Measurements from ENCODE around the gene C20orf96. TPM values are rescaled to one million over a fixed set of nuclear protein-coding genes. Genes with fewer than 3 reads are reported as not detected.

The C20orf96 gene
- total RNA-seq, 1 experiment from 2014 or later = 2.0 TPM

DNA sequence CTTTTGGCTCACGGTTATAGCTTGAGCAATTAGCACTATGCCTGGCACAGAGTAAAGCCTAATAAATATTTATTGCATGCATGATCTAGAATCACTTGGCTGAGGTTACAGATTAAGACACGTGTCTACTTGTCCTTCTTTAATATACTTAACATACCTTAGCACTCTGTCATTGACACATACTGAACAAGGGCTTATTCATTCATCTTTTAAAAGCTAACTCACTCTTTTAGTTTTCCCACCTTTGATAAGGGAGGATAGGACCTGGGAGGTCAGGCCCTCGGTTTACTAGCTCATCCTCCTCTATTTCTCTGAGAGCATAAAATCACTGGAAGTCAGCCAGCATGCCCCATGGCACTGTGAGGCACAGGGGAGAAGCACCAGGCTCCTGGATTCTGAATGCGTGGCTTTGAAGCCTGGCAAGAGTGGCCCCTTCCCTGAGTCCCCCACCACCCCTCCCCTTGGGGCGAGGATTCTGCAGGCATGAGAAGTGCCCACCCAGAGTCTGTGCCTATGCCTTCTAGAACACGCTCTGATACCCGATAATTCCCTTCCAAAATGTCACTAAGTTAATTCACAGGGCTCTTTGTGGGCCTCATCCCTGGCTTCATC is 18.0 kb upstream of the C20orf96 start:
- peaks cover 11% of the 10 kb centered on the region for H3K4me1 ChIP-seq (ENCODE audit: low read length)
- H3K79me2 ChIP-seq (ENCODE audit: low read length) = no peaks in the 10 kb centered on the region
- H4K20me1 ChIP-seq (ENCODE audit: insufficient read depth, low read depth, low read length) = no peaks in the 10 kb centered on the region
- no peak overlapping the region for H3K9ac ChIP-seq (ENCODE audit: low read length)
- no peak for DNase-seq
- no peak overlapping the region for H3K27ac ChIP-seq (ENCODE audit: low read length)
- H3K27me3 ChIP-seq (ENCODE audit: low read length) = no peaks in the 10 kb centered on the region
- no peak overlapping the region for H2AFZ ChIP-seq (ENCODE audit: low read length)
- no peak overlapping the region for H3K4me2 ChIP-seq (ENCODE audit: low read depth, low read length, poor library complexity, severe bottlenecking)
- H3K36me3 ChIP-seq (ENCODE audit: insufficient read depth, low read length) = no peaks in the 10 kb centered on the region
- no peaks in the 10 kb centered on the region for H3K9me3 ChIP-seq (ENCODE audit: low read length)
- no peak overlapping the region for H3K4me3 ChIP-seq (ENCODE audit: low read length)
- no peaks in the 10 kb centered on the region for H3K9me2 ChIP-seq (replicated peaks; ENCODE audit: insufficient read depth, low read length)

DNA sequence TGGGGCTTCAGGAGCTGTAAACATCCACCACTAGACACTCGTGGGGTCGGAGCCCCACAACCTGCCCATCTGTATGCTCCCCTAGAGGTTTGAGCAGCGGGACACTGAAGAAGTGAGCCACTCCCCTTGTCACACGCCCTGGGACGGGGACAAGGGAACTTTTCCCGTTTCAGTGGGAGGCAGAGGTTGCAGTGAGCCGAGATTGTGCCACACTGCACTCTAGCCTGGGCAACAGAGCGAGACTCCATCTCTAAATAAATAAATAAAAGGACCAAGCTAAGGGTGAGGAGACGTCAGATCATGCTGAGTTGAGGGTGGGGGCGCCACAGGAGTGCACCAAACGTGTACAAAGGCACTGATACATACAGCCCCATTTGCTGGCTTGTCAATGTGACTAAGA is 15.2 kb upstream of the C20orf96 start:
- H3K36me3 ChIP-seq (ENCODE audit: insufficient read depth, low read length) = no peaks in the 10 kb centered on the region
- peaks cover 3% of the 10 kb centered on the region; the same call in 1 of the 2 replicates for H4K20me1 ChIP-seq (ENCODE audit: insufficient read depth, low read depth, low read length)
- peaks cover 8% of the 10 kb centered on the region for H3K4me1 ChIP-seq (ENCODE audit: low read length)
- H3K9me2 ChIP-seq (replicated peaks; ENCODE audit: insufficient read depth, low read length) = no peaks in the 10 kb centered on the region
- DNase-seq = no peak
- no peaks in the 10 kb centered on the region for H3K27me3 ChIP-seq (ENCODE audit: low read length)
- no peaks in the 10 kb centered on the region for H3K9me3 ChIP-seq (ENCODE audit: low read length)
- no peak overlapping the region for H3K9ac ChIP-seq (ENCODE audit: low read length)
- H3K27ac ChIP-seq (ENCODE audit: low read length) = no peak overlapping the region
- no peaks in the 10 kb centered on the region for H3K79me2 ChIP-seq (ENCODE audit: low read length)
- no peak overlapping the region for H2AFZ ChIP-seq (ENCODE audit: low read length)
- no peak overlapping the region for H3K4me3 ChIP-seq (ENCODE audit: low read length)
- no peak overlapping the region for H3K4me2 ChIP-seq (ENCODE audit: low read depth, low read length, poor library complexity, severe bottlenecking)

DNA sequence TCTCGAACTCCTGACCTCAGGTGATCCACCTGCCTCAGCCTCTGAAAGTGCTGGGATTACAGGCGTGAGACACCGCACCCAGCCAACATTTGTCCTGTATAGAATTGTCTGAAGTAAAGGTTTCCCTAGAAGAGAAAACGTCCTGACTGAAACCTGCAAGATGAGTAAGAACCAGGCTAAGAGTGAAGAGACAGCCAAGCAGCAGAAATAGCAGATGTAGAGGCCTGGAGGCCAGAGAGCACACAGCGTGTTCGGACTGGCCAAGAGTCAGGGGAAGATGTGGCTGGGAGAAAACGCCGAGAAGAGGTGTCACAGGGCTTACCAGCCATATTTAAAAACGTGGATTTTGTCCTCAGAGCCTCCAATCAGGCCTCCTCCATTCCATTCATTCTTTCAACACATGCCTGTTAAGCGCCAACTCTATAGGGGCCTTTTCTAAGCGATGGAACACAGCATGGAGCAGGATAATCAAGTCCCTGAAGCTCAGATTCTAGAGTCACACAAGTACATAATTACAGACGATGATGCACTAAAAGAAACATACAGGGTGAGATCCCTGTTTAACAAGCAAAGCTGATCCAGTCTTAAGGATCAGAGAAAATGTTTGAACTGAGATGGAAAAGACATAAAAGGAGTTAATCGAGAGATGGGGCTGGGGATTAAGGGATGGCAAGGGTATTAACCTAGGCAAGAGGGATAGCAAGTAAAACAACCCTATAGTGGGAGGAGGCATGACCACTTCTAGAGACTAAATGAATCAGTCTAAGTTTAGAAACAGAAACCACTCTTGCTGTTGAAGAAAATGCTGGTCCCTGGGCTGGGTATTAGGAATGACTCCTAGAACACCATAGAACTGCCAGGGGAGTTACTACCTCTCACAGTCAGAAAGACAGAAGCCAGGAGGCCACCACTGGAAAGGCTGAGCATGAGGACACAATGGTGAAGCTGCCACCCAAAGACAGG is 11.6 kb upstream of the C20orf96 start:
- H3K9me3 ChIP-seq (ENCODE audit: low read length) = no peaks in the 10 kb centered on the region
- H4K20me1 ChIP-seq (ENCODE audit: insufficient read depth, low read depth, low read length) = peaks cover 27% of the 10 kb centered on the region
- no peaks in the 10 kb centered on the region for H3K9me2 ChIP-seq (replicated peaks; ENCODE audit: insufficient read depth, low read length)
- no peaks in the 10 kb centered on the region for H3K27me3 ChIP-seq (ENCODE audit: low read length)
- H3K9ac ChIP-seq (ENCODE audit: low read length) = no peak overlapping the region
- H3K27ac ChIP-seq (ENCODE audit: low read length) = no peak overlapping the region
- no peak overlapping the region for H3K4me3 ChIP-seq (ENCODE audit: low read length)
- no peak overlapping the region for H3K4me2 ChIP-seq (ENCODE audit: low read depth, low read length, poor library complexity, severe bottlenecking)
- DNase-seq = no peak
- peaks cover 13% of the 10 kb centered on the region for H3K36me3 ChIP-seq (ENCODE audit: insufficient read depth, low read length)
- peaks cover 21% of the 10 kb centered on the region for H3K79me2 ChIP-seq (ENCODE audit: low read length)
- H2AFZ ChIP-seq (ENCODE audit: low read length) = no peak overlapping the region
- H3K4me1 ChIP-seq (ENCODE audit: low read length) = peaks cover 19% of the 10 kb centered on the region

DNA sequence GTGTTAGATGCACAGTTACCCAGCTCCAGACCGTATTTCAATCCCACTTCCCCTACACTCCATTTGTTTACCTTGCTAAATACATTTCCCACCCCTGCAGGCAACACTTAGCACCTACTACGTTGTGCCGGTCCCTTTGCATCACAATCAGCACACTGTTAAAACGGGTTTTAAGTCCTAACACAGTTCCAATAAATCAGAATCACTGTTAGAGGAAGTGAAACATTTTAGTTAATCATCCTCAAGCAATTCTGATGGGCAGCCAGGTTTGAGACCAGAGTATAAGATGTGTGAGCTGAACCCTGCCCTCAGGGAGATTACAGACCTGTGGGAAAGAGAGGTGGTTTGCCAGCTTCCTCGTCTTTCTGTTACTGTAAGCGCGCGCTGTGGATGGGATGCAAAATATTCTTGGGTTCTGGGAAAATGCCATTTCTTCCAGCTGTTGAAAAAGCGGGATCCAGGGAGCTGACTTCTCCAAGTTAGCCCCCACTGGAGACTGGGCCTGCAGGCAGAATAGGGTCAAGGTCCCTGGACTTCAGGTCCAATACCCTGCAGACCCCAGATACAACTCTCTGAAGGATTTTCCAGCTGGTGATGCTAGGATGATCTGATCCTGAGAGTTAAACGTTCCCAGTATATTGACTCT is 9.9 kb upstream of the C20orf96 start:
- Histone ChIP-seq H2AFZ (ENCODE audit: low read length) (no peak overlapping the region), H3K9ac (ENCODE audit: low read length) (no peak overlapping the region), H3K4me3 (ENCODE audit: low read length) (no peak overlapping the region), H3K4me2 (ENCODE audit: low read depth, low read length, poor library complexity, severe bottlenecking) (peak overlapping the region; percentile 85), H3K9me2 (replicated peaks; ENCODE audit: insufficient read depth, low read length) (no peaks in the 10 kb centered on the region), H3K79me2 (ENCODE audit: low read length) (peaks cover 21% of the 10 kb centered on the region), H3K36me3 (ENCODE audit: insufficient read depth, low read length) (peaks cover 13% of the 10 kb centered on the region), H3K4me1 (ENCODE audit: low read length) (peaks cover 25% of the 10 kb centered on the region), H4K20me1 (ENCODE audit: insufficient read depth, low read depth, low read length) (peaks cover 27% of the 10 kb centered on the region), H3K27me3 (ENCODE audit: low read length) (no peaks in the 10 kb centered on the region), H3K9me3 (ENCODE audit: low read length) (no peaks in the 10 kb centered on the region), H3K27ac (ENCODE audit: low read length) (no peak overlapping the region)
- peak; percentile 68 for DNase-seq

DNA sequence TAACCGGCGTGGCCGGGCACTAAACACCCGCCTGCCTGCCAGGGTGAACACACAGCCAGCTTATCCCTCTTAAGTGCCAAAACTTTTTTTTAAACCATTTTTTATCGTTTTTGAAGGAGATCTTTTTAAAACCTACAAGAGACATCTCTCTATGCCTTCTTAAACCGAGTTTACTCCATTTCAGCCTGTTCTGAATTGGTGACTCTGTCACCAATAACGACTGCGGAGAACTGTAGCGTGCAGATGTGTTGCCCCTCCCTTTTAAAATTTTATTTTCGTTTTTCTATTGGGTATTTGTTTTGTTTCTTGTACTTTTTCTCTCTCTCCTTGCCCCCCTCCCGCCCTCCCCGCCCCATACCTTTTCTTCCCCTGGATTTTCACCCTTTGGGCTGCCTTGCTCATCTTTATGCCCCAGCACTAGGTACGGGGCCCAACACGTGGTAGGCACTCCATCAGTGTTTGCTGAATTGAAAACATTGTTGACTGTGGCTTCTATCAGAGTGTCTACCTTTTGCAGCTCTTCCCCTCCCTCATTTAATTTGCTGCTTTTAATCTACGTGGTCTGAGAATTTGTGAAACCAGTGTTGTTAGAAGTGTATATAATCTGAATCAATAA is 8.3 kb upstream of the C20orf96 start:
- DNase-seq = no peak
- peaks cover 13% of the 10 kb centered on the region for H3K36me3 ChIP-seq (ENCODE audit: insufficient read depth, low read length)
- peak overlapping the region; percentile 89 for H3K4me3 ChIP-seq (ENCODE audit: low read length)
- H3K4me1 ChIP-seq (ENCODE audit: low read length) = peaks cover 25% of the 10 kb centered on the region
- peak overlapping the region; percentile 97 for H3K9ac ChIP-seq (ENCODE audit: low read length)
- H3K9me2 ChIP-seq (replicated peaks; ENCODE audit: insufficient read depth, low read length) = no peaks in the 10 kb centered on the region
- H3K9me3 ChIP-seq (ENCODE audit: low read length) = no peaks in the 10 kb centered on the region
- H3K27ac ChIP-seq (ENCODE audit: low read length) = no peak overlapping the region
- no peak overlapping the region for H2AFZ ChIP-seq (ENCODE audit: low read length)
- peaks cover 21% of the 10 kb centered on the region for H3K79me2 ChIP-seq (ENCODE audit: low read length)
- no peaks in the 10 kb centered on the region for H3K27me3 ChIP-seq (ENCODE audit: low read length)
- peak overlapping the region; percentile 85 for H3K4me2 ChIP-seq (ENCODE audit: low read depth, low read length, poor library complexity, severe bottlenecking)
- H4K20me1 ChIP-seq (ENCODE audit: insufficient read depth, low read depth, low read length) = peaks cover 27% of the 10 kb centered on the region

DNA sequence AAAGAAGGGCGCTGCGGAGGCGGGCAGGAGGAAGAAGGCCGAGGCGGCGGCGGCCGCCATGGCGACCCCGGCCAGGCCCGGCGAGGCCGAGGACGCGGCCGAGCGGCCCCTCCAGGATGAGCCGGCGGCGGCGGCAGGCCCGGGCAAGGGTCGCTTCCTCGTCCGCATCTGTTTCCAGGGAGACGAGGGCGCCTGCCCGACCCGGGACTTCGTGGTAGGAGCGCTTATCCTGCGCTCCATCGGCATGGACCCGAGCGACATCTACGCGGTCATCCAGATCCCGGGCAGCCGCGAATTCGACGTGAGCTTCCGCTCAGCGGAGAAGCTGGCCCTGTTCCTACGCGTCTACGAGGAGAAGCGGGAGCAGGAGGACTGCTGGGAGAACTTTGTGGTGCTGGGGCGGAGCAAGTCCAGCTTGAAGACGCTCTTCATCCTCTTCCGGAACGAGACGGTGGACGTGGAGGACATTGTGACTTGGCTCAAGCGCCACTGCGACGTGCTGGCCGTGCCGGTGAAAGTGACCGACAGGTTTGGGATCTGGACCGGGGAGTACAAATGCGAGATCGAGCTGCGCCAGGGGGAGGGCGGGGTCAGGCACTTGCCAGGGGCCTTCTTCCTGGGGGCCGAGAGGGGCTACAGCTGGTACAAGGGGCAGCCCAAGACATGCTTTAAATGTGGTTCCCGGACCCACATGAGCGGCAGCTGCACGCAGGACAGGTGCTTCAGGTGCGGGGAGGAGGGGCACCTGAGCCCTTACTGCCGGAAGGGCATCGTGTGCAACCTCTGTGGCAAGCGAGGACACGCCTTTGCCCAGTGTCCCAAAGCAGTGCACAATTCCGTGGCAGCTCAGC is 7.6 kb upstream of the C20orf96 start:
- Histone ChIP-seq H4K20me1 (ENCODE audit: insufficient read depth, low read depth, low read length) (peaks cover 27% of the 10 kb centered on the region), H3K4me1 (ENCODE audit: low read length) (peaks cover 25% of the 10 kb centered on the region), H3K4me2 (ENCODE audit: low read depth, low read length, poor library complexity, severe bottlenecking) (peak overlapping the region; percentile 85), H3K9ac (ENCODE audit: low read length) (peak overlapping the region; percentile 97), H3K27me3 (ENCODE audit: low read length) (no peaks in the 10 kb centered on the region), H3K4me3 (ENCODE audit: low read length) (peak overlapping the region; percentile 89), H2AFZ (ENCODE audit: low read length) (no peak overlapping the region; the same call in 1 of the 2 replicates), H3K36me3 (ENCODE audit: insufficient read depth, low read length) (peaks cover 13% of the 10 kb centered on the region), H3K9me2 (replicated peaks; ENCODE audit: insufficient read depth, low read length) (no peaks in the 10 kb centered on the region), H3K79me2 (ENCODE audit: low read length) (peaks cover 21% of the 10 kb centered on the region), H3K27ac (ENCODE audit: low read length) (peak overlapping the region; percentile 67), H3K9me3 (ENCODE audit: low read length) (no peaks in the 10 kb centered on the region)
- peak; percentile 74 for DNase-seq

DNA sequence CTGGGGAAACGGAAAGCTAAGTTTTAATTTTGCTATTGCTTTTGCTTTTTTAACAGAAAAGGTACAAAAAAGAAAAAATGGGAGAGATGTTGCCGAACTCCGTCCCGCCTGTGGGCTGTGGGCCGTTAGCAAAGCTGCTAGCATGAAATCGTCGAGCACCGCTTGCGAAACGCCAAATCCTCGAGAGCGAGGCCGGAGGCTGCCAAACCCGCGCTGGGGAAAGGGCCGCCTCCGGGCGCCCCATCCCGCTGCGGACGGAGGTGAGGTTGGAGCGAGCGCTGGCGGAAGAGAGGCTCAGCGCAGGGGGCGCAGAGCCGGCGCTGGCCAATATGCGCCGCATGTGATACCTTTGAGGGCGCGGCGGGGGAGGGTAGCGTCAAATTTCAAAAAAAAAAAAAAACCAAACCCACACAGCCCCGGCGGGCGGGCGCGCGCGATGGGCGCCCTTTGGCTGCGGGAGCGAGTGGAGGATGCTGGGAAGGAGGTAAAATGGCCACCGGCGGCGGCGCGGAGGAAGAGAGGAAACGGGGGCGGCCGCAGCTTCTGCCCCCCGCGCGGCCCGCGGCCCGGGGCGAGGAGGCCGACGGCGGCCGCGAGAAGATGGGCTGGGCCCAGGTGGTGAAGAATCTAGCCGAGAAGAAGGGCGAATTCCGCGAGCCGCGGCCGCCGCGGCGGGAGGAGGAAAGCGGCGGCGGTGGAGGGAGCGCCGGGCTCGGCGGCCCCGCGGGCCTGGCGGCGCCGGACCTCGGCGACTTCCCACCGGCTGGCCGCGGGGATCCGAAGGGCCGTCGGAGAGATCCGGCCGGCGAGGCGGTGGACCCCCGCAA is 6.8 kb upstream of the C20orf96 start, which contains the start of gene ZCCHC3:
TSS of gene ZCCHC3 (plus strand) at position 473 of the 827 bp plus-strand sequence. CDS start at position 490, 17 bp downstream.
- Histone ChIP-seq H3K79me2 (ENCODE audit: low read length) (peaks cover 21% of the 10 kb centered on the region), H3K4me3 (ENCODE audit: low read length) (peak within 1 kb of the TSS; percentile 89), H3K27me3 (ENCODE audit: low read length) (no peaks in the 10 kb centered on the region), H3K9me3 (ENCODE audit: low read length) (no peaks in the 10 kb centered on the region), H3K9me2 (replicated peaks; ENCODE audit: insufficient read depth, low read length) (no peaks in the 10 kb centered on the region), H3K27ac (ENCODE audit: low read length) (peak within 1 kb of the TSS; percentile 67), H3K36me3 (ENCODE audit: insufficient read depth, low read length) (peaks cover 13% of the 10 kb centered on the region), H3K4me2 (ENCODE audit: low read depth, low read length, poor library complexity, severe bottlenecking) (peak within 1 kb of the TSS; percentile 85), H3K9ac (ENCODE audit: low read length) (peak within 1 kb of the TSS; percentile 97), H2AFZ (ENCODE audit: low read length) (peak within 1 kb of the TSS; percentile 51), H3K4me1 (ENCODE audit: low read length) (peaks cover 25% of the 10 kb centered on the region), H4K20me1 (ENCODE audit: insufficient read depth, low read depth, low read length) (peaks cover 27% of the 10 kb centered on the region)
- DNase-seq = peak; percentile 98

All from Karpas-422 (cell line).